Activated CD8-positive, alpha-beta memory T cell treated with anti-CD3 and anti-CD28 coated beads, Interleukin-2, amount 10 ng/mL, durations not matched to agents 7 days and 5 days (primary cell): ENCODE data around the gene FOXO3. TPM values are rescaled to one million over a fixed set of nuclear protein-coding genes. Genes with fewer than 3 reads are reported as not detected.

Experiments used
- ATAC-seq: fragments of 150-1000 bp; cut with Tn5 transposase; one replicate; pipeline ENCODE4 v1.10.0; 2021; ENCODE audit warnings: moderate library complexity
- CTCF ChIA-PET: fragments of 350-600 bp; sonication (Branson Sonifier 250); formaldehyde crosslinking; loops from one replicate; lab custom pipeline; 2021; ENCODE audit warnings: antibody characterized with exemption; lab: Charles Lee
- DNase-seq: peaks from one replicate; pipeline ENCODE4 v3.0.0-alpha.2; 2020
- H3K27ac Mint-ChIP-seq: one replicate; pipeline ENCODE4 v1.8.0; 2021; ENCODE audit warnings: mild to moderate bottlenecking, mixed read lengths
- H3K27me3 Mint-ChIP-seq: one replicate; pipeline ENCODE4 v1.8.0; 2021; ENCODE audit warnings: mixed read lengths
- H3K36me3 Mint-ChIP-seq: one replicate; pipeline ENCODE4 v1.8.0; 2021; ENCODE audit warnings: mild to moderate bottlenecking, mixed read lengths
- H3K4me1 Mint-ChIP-seq: one replicate; pipeline ENCODE4 v1.8.0; 2021; ENCODE audit warnings: mixed read lengths
- H3K4me3 Mint-ChIP-seq: one replicate; pipeline ENCODE4 v1.8.0; 2021; ENCODE audit warnings: mild to moderate bottlenecking, moderate library complexity, mixed read lengths
- H3K9me3 Mint-ChIP-seq: one replicate; pipeline ENCODE4 v1.8.0; 2022; ENCODE audit warnings: low read depth, mixed read lengths
- total RNA-seq, 2 experiments: library from RNA; stranded (reverse); gene quantifications; one replicate each; pipeline ENCODE4 v1.2.3, GENCODE V29; 2021

Gene FOXO3
- total RNA-seq, 2 experiments from 2014 or later: 13.4 to 14.7 TPM

- no peaks in the 10 kb centered on the region for H3K27me3 Mint-ChIP-seq
- ATAC-seq (no peak), DNase-seq (no peak)
- peaks cover 48% of the 10 kb centered on the region for H3K4me1 Mint-ChIP-seq
- H3K4me3 Mint-ChIP-seq: no peak overlapping the region
- no peaks in the 10 kb centered on the region for H3K36me3 Mint-ChIP-seq
- CTCF ChIA-PET: no interaction called here
- no peak overlapping the region for H3K27ac Mint-ChIP-seq
- no peaks in the 10 kb centered on the region for H3K9me3 Mint-ChIP-seq
These were observed 63.3 kb downstream of the FOXO3 start for GRCh38 chr6:108623995-108624394.

GRCh38 chr6:108625581-108625980 lies 64.9 kb downstream of the FOXO3 start:
- H3K4me3 Mint-ChIP-seq: no peak overlapping the region

GRCh38 chr6:108626777-108627176 lies 66.1 kb downstream of the FOXO3 start:
- H3K27ac Mint-ChIP-seq: no peak overlapping the region
- ATAC-seq (no peak), DNase-seq (no peak)
- H3K27me3 Mint-ChIP-seq: no peaks in the 10 kb centered on the region
- H3K4me1 Mint-ChIP-seq: peaks cover 57% of the 10 kb centered on the region
- CTCF ChIA-PET: interaction anchor here (1.0 to 1.5 kb wide), 2 partner anchors 9 to 10 kb away, joined by 4 to 5 read pairs; no protein-coding TSS in a partner anchor
- no peaks in the 10 kb centered on the region for H3K36me3 Mint-ChIP-seq
- H3K9me3 Mint-ChIP-seq: no peaks in the 10 kb centered on the region
- H3K4me3 Mint-ChIP-seq: no peak overlapping the region

More at GRCh38 chr6:108625581-108625980, 64.9 kb downstream of the FOXO3 start:
- ATAC-seq (no peak), DNase-seq (no peak)
- Mint-ChIP-seq H3K27me3 (no peaks in the 10 kb centered on the region), H3K9me3 (no peaks in the 10 kb centered on the region), H3K27ac (no peak overlapping the region), H3K4me1 (peaks cover 53% of the 10 kb centered on the region), H3K36me3 (no peaks in the 10 kb centered on the region)
- CTCF ChIA-PET: no interaction called here

GRCh38 chr6:108627692-108628550 lies 67.2 kb downstream of the FOXO3 start:
- Mint-ChIP-seq H3K27me3 (no peaks in the 10 kb centered on the region), H3K4me1 (peaks cover 52% of the 10 kb centered on the region), H3K36me3 (no peaks in the 10 kb centered on the region), H3K9me3 (no peaks in the 10 kb centered on the region), H3K4me3 (peak overlapping the region; percentile 20), H3K27ac (peak overlapping the region; percentile 39)
- DNase-seq: no peak
- peak; percentile 50 for ATAC-seq
- CTCF ChIA-PET: interaction anchor here (1.0 to 1.5 kb wide), 2 partner anchors 8 to 11 kb away, joined by 4 to 5 read pairs; no protein-coding TSS in a partner anchor

GRCh38 chr6:108630050-108630714 lies 69.5 kb downstream of the FOXO3 start:
- no peak for DNase-seq
- peak; percentile 77 for ATAC-seq
- H3K4me3 Mint-ChIP-seq: peak overlapping the region; percentile 8
- CTCF ChIA-PET: no interaction called here
- no peaks in the 10 kb centered on the region for H3K27me3 Mint-ChIP-seq
- no peaks in the 10 kb centered on the region for H3K9me3 Mint-ChIP-seq
- H3K4me1 Mint-ChIP-seq: peaks cover 60% of the 10 kb centered on the region
- no peaks in the 10 kb centered on the region for H3K36me3 Mint-ChIP-seq
- H3K27ac Mint-ChIP-seq: peak overlapping the region; percentile 52

- ATAC-seq (no peak), DNase-seq (no peak)
- no peaks in the 10 kb centered on the region for H3K36me3 Mint-ChIP-seq
- no peak overlapping the region for H3K27ac Mint-ChIP-seq
- H3K4me3 Mint-ChIP-seq: no peak overlapping the region
- H3K9me3 Mint-ChIP-seq: no peaks in the 10 kb centered on the region
- H3K27me3 Mint-ChIP-seq: no peaks in the 10 kb centered on the region
- CTCF ChIA-PET: no interaction called here
- H3K4me1 Mint-ChIP-seq: peaks cover 67% of the 10 kb centered on the region
These were observed 71.7 kb downstream of the FOXO3 start for GRCh38 chr6:108632441-108632840.

GRCh38 chr6:108633436-108633835 lies 72.7 kb downstream of the FOXO3 start:
- Mint-ChIP-seq H3K9me3 (no peaks in the 10 kb centered on the region), H3K4me1 (peaks cover 59% of the 10 kb centered on the region), H3K4me3 (no peak overlapping the region), H3K36me3 (no peaks in the 10 kb centered on the region), H3K27me3 (no peaks in the 10 kb centered on the region), H3K27ac (no peak overlapping the region)
- CTCF ChIA-PET: no interaction called here
- no peak for ATAC-seq
- no peak for DNase-seq

- H3K27me3 Mint-ChIP-seq: no peaks in the 10 kb centered on the region
- H3K36me3 Mint-ChIP-seq: no peaks in the 10 kb centered on the region
- peak; percentile 84 for DNase-seq
- H3K9me3 Mint-ChIP-seq: no peaks in the 10 kb centered on the region
- CTCF ChIA-PET: interaction anchor here (0.9 to 1.3 kb wide), 3 partner anchors 8 to 146 kb away, joined by 3 to 5 read pairs (median 3); no protein-coding TSS in a partner anchor
- peak; percentile 93 for ATAC-seq
- peak overlapping the region; percentile 38 for H3K4me3 Mint-ChIP-seq
- H3K4me1 Mint-ChIP-seq: peaks cover 41% of the 10 kb centered on the region
- H3K27ac Mint-ChIP-seq: peak overlapping the region; percentile 64
These were observed 74.9 kb downstream of the FOXO3 start for GRCh38 chr6:108635505-108636226.

GRCh38 chr6:108637963-108638362 lies 77.2 kb downstream of the FOXO3 start:
- DNase-seq (no peak), ATAC-seq (no peak)
- Mint-ChIP-seq H3K4me3 (no peak overlapping the region), H3K36me3 (no peaks in the 10 kb centered on the region), H3K4me1 (peaks cover 31% of the 10 kb centered on the region), H3K9me3 (no peaks in the 10 kb centered on the region), H3K27me3 (no peaks in the 10 kb centered on the region), H3K27ac (no peak overlapping the region)
- CTCF ChIA-PET: no interaction called here

- no peak overlapping the region for H3K27ac Mint-ChIP-seq
- DNase-seq (no peak), ATAC-seq (no peak)
- H3K36me3 Mint-ChIP-seq: no peaks in the 10 kb centered on the region
- H3K27me3 Mint-ChIP-seq: no peaks in the 10 kb centered on the region
- H3K4me3 Mint-ChIP-seq: no peak overlapping the region
- H3K9me3 Mint-ChIP-seq: no peaks in the 10 kb centered on the region
- peaks cover 28% of the 10 kb centered on the region for H3K4me1 Mint-ChIP-seq
- CTCF ChIA-PET: no interaction called here
These were observed 78.3 kb downstream of the FOXO3 start for GRCh38 chr6:108638993-108639392.

- CTCF ChIA-PET: no interaction called here
- Mint-ChIP-seq H3K9me3 (no peaks in the 10 kb centered on the region), H3K4me1 (peaks cover 22% of the 10 kb centered on the region)
These were observed 79.4 kb downstream of the FOXO3 start for GRCh38 chr6:108640104-108640503.

GRCh38 chr6:108643184-108643583 lies 82.5 kb downstream of the FOXO3 start:
- Mint-ChIP-seq H3K27me3 (no peaks in the 10 kb centered on the region), H3K36me3 (no peaks in the 10 kb centered on the region), H3K4me1 (peaks cover 6% of the 10 kb centered on the region), H3K9me3 (no peaks in the 10 kb centered on the region), H3K27ac (no peak overlapping the region), H3K4me3 (no peak overlapping the region)
- no peak for ATAC-seq
- CTCF ChIA-PET: interaction anchor here (0.6 kb wide), 1 partner anchor 147 kb away, joined by 3 read pairs; no protein-coding TSS in a partner anchor
- no peak for DNase-seq

More at GRCh38 chr6:108640104-108640503, 79.4 kb downstream of the FOXO3 start:
- Mint-ChIP-seq H3K27me3 (no peaks in the 10 kb centered on the region), H3K36me3 (no peaks in the 10 kb centered on the region), H3K4me3 (no peak overlapping the region), H3K27ac (no peak overlapping the region)
- no peak for ATAC-seq
- no peak for DNase-seq

GRCh38 chr6:108644252-108644651 lies 83.5 kb downstream of the FOXO3 start:
- no peak overlapping the region for H3K27ac Mint-ChIP-seq
- CTCF ChIA-PET: no interaction called here
- H3K9me3 Mint-ChIP-seq: no peaks in the 10 kb centered on the region
- H3K36me3 Mint-ChIP-seq: no peaks in the 10 kb centered on the region
- no peaks in the 10 kb centered on the region for H3K27me3 Mint-ChIP-seq
- H3K4me1 Mint-ChIP-seq: peaks cover 6% of the 10 kb centered on the region
- ATAC-seq (no peak), DNase-seq (no peak)
- no peak overlapping the region for H3K4me3 Mint-ChIP-seq
